GM12878 (cell line): ENCODE results near the gene AVL9. TPM values are rescaled to one million over a fixed set of nuclear protein-coding genes. Genes with fewer than 3 reads are reported as not detected.
"Not testable (repeated sequence)": the region's sequence is repeated elsewhere in the genome, so short reads cannot be mapped to it uniquely, and the experiment has no call there.

Experiments
- ATAC-seq: fragments of 200-7000 bp; cut with Tn5 transposase; 3 replicates; pipeline ENCODE4 v1.9.1; 2020; ENCODE audit warnings: mild to moderate bottlenecking, moderate library complexity
- BruUV-seq: library from RNA; stranded (reverse); fragments of 400-500 nt; replicated peaks from 2 replicates; lab custom pipeline; 2021; lab: Mats Ljungman, UMichigan
- CTCF ChIA-PET: fragments of 300-600 bp; sonication (Branson Sonifier 250); formaldehyde crosslinking; extraction: SDS; loops from one replicate; lab custom pipeline; 2021; ENCODE audit warnings: inconsistent platforms; lab: Yijun Ruan, JAX
- POLR2A ChIA-PET: fragments of 350-600 bp; formaldehyde crosslinking; extraction: SDS; loops from one replicate; lab custom pipeline; 2021; ENCODE audit warnings: inconsistent platforms; lab: Charles Lee
- RAD21 ChIA-PET: fragments of 300-600 bp; sonication (Branson Sonifier 250); formaldehyde crosslinking; loops from one replicate; lab custom pipeline; 2023; ENCODE audit warnings: antibody characterized with exemption; ENCODE audit not compliant: unreplicated experiment; lab: Charles Lee
- SMC1A ChIA-PET: fragments of 300-600 bp; sonication (Branson Sonifier 250); formaldehyde crosslinking; loops from one replicate; lab custom pipeline; 2023; ENCODE audit not compliant: unreplicated experiment, uncharacterized antibody; lab: Charles Lee
- DNase-seq: peaks from one replicate; pipeline ENCODE4 v3.0.0-alpha.2; 2011; ENCODE audit warnings: low read depth, low spot score
- FAIRE-seq: peaks from 3 replicates; lab custom pipeline; 2011; peaks lifted over from hg19 to GRCh38; lab: Jason Lieb, UNC
- H2AFZ ChIP-seq: 2 replicates; pipeline ENCODE4 v1.6.0; 2011; ENCODE audit warnings: low read depth, low read length, control low read depth; ENCODE audit not compliant: control insufficient read depth
- H3K27ac ChIP-seq: 2 replicates; pipeline ENCODE4 v1.5.1; 2011; ENCODE audit warnings: control low read depth; ENCODE audit not compliant: control insufficient read depth, insufficient read depth
- H3K27me3 ChIP-seq, 2 experiments: replicated peaks in 1 of 2; 2 replicates each; pipeline versions ENCODE4 v1.6.0 to v1.6.1; 2011; ENCODE audit warnings: low read length in 1 of 2; ENCODE audit not compliant: control insufficient read depth in 2 of 2, insufficient read depth in 2 of 2
- H3K36me3 ChIP-seq, 2 experiments: 2 replicates each; pipeline ENCODE4 v1.5.1; 2011; ENCODE audit warnings: low read length in 1 of 2; ENCODE audit not compliant: control insufficient read depth in 2 of 2, insufficient read depth in 2 of 2
- H3K4me1 ChIP-seq: 2 replicates; pipeline ENCODE4 v1.6.1; 2011; ENCODE audit warnings: mild to moderate bottlenecking, low read length, moderate library complexity, mixed read lengths; ENCODE audit not compliant: control insufficient read depth, insufficient read depth
- H3K4me2 ChIP-seq: 2 replicates; pipeline ENCODE4 v1.6.0; 2011; ENCODE audit warnings: control low read depth; ENCODE audit not compliant: control insufficient read depth, insufficient read depth
- H3K4me3 ChIP-seq: fragments of 200-600 bp; sonication (generic); 2 replicates; pipeline ENCODE4 v1.5.1; 2016
- H3K79me2 ChIP-seq: 2 replicates; pipeline ENCODE4 v1.6.0; 2011; ENCODE audit warnings: low read length; ENCODE audit not compliant: control insufficient read depth, insufficient read depth
- H3K9ac ChIP-seq: 2 replicates; pipeline ENCODE4 v1.8.0; 2011; ENCODE audit warnings: low read length, control low read depth, mixed read lengths; ENCODE audit not compliant: control insufficient read depth, insufficient read depth
- H3K9me3 ChIP-seq: replicated peaks from 3 replicates; pipeline ENCODE4 v1.5.1; 2011; ENCODE audit warnings: mild to moderate bottlenecking, low read length; ENCODE audit not compliant: control insufficient read depth, insufficient read depth
- H4K20me1 ChIP-seq: 2 replicates; pipeline ENCODE4 v1.6.0; 2011; ENCODE audit not compliant: control insufficient read depth, insufficient read depth
- IKZF1 ChIP-seq: fragments of 450-650 bp; conservative IDR thresholded peaks from 2 replicates; pipeline ENCODE4 v1.6.1; 2017; ENCODE audit warnings: antibody characterized with exemption, mild to moderate bottlenecking
- RELA ChIP-seq: fragments of 450-650 bp; IDR thresholded peaks from 2 replicates; pipeline ENCODE4 v1.8.0; 2014; ENCODE audit warnings: borderline replicate concordance; ENCODE audit not compliant: partially characterized antibody
- SMARCA5 ChIP-seq: fragments of 450-650 bp; IDR thresholded peaks from 2 replicates; pipeline ENCODE4 v1.6.1; 2017; ENCODE audit warnings: mild to moderate bottlenecking
- WGBS: methylation state at CpG from one replicate; pipeline ENCODE4 v1.1.6; 2016; ENCODE audit warnings: low lambda C conversion rate; ENCODE audit not compliant: insufficient replicate concordance, insufficient coverage; ENCODE audit errors: missing lambda C conversion rate; 5-methylcytosine and 5-hydroxymethylcytosine counted together
- in situ Hi-C: fragments of 300-500 bp; cut with MboI; formaldehyde crosslinking; loops from 9 replicates; pipeline ENCODE4 v1.14.3; 2018; ENCODE audit warnings: mixed read lengths
- intact Hi-C: fragments of 100-400 bp; cut with micrococcal nuclease; formaldehyde crosslinking; loops from one replicate; pipeline ENCODE4 v1.14.2; 2022; ENCODE audit not compliant: unreplicated experiment
- polyA plus RNA-seq, 11 experiments: library from polyadenylated mRNA; depleted of rRNA in 4 of 11; unstranded in 6 of 11; stranded (reverse) in 5 of 11; fragments of >200 nt; fragmentation: Nextera tagmentation in 4 of 11; fragmentation: Illumina TruSeq in 1 of 11; extraction: Ambion mirVana in 4 of 11; extraction: Trizol in 1 of 11; gene quantifications; 1 replicate in 1 of 11; 2 replicates in 10 of 11; pipeline versions ENCODE4 v1.2.1 to v1.2.3, GENCODE V29; 2011 to 2016; ENCODE audit warnings: inconsistent platforms in 2 of 11, missing spikeins in 2 of 11, low read depth in 1 of 11
- total RNA-seq, 4 experiments: library from RNA; depleted of rRNA in 3 of 4; stranded (reverse); fragments of >200 nt in 3 of 4; fragmentation: Illumina TruSeq in 1 of 4; extraction: Trizol in 1 of 4; gene quantifications; 2 replicates each; pipeline versions ENCODE4 v1.2.1 to v1.2.3, GENCODE V29; 2013 to 2021
- TF ChIP-seq, protein P1 (sequence below): fragments of 450-650 bp; IDR thresholded peaks from 2 replicates; pipeline ENCODE4 v1.6.1; 2017; ENCODE audit warnings: low read depth, mild to moderate bottlenecking, moderate library complexity
- TF ChIP-seq, protein P2 (sequence below): IDR thresholded peaks from 2 replicates; pipeline ENCODE4 v1.6.1; 2012; ENCODE audit warnings: low read depth, low read length, improper control_type of control experiment
- TF ChIP-seq, protein P3 (sequence below): IDR thresholded peaks from 2 replicates; pipeline ENCODE4 v1.6.1; 2012; ENCODE audit warnings: low read depth, low read length, improper control_type of control experiment

Gene AVL9
- total and polyA plus RNA-seq, 10 of the 15 experiments (the other 5 are each of a cell fraction or from before 2014, with no cell fraction given), result 4.5 to 41.6 (median 20.1) TPM

DNA sequence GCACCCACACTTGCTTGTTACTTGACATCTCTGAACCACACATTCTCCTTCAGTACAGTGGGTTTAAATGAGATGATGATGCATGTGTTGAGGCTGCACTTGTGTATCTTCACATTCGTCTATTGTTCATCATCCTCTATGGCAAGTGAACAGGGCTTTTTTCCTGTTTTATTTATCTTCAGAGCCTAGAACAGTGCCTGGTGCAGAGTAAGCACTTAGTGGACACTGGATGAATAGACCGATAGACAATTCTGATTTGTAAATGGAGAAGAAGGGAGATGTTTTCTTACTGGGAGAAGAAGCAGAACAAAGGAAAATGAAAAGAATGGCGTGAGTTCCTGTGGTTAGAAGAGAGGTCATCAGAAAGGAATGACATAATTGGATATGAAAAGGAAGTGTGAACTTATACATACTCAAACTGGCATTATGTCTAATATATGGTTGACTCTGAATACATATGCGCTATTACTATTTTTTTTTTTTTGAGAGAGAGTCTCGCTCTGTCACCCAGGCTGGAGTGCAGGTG, 99.7 kb downstream of the AVL9 start:
- FAIRE-seq (no peak), ATAC-seq (no peak), DNase-seq (no peak)
- Histone ChIP-seq H3K27ac (no peak overlapping the region), H3K27me3 (no peaks in the 10 kb centered on the region), H3K79me2 (no peaks in the 10 kb centered on the region), H3K36me3 (no peaks in the 10 kb centered on the region), H2AFZ (no peak overlapping the region), H4K20me1 (no peaks in the 10 kb centered on the region), H3K4me1 (no peaks in the 10 kb centered on the region), H3K4me2 (no peak overlapping the region), H3K9me3 (no peaks in the 10 kb centered on the region), H3K9ac (no peak overlapping the region), H3K4me3 (no peak overlapping the region)
- 79% methylated on average over 5 of the region's 5 CpGs for WGBS
- ChIA-PET CTCF (no interaction called here), RAD21 (no interaction called here), POLR2A (no interaction called here), SMC1A (no interaction called here)
- TF ChIP-seq, protein P1, sequence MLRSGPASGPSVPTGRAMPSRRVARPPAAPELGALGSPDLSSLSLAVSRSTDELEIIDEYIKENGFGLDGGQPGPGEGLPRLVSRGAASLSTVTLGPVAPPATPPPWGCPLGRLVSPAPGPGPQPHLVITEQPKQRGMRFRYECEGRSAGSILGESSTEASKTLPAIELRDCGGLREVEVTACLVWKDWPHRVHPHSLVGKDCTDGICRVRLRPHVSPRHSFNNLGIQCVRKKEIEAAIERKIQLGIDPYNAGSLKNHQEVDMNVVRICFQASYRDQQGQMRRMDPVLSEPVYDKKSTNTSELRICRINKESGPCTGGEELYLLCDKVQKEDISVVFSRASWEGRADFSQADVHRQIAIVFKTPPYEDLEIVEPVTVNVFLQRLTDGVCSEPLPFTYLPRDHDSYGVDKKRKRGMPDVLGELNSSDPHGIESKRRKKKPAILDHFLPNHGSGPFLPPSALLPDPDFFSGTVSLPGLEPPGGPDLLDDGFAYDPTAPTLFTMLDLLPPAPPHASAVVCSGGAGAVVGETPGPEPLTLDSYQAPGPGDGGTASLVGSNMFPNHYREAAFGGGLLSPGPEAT, result no peak
- TF ChIP-seq SMARCA5, result no peak
- no peak for TF ChIP-seq IKZF1
- TF ChIP-seq, protein P2, sequence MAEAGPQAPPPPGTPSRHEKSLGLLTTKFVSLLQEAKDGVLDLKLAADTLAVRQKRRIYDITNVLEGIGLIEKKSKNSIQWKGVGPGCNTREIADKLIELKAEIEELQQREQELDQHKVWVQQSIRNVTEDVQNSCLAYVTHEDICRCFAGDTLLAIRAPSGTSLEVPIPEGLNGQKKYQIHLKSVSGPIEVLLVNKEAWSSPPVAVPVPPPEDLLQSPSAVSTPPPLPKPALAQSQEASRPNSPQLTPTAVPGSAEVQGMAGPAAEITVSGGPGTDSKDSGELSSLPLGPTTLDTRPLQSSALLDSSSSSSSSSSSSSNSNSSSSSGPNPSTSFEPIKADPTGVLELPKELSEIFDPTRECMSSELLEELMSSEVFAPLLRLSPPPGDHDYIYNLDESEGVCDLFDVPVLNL, result no peak
- no peak for TF ChIP-seq RELA
- TF ChIP-seq, protein P3, sequence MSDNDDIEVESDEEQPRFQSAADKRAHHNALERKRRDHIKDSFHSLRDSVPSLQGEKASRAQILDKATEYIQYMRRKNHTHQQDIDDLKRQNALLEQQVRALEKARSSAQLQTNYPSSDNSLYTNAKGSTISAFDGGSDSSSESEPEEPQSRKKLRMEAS, result no peak
- in situ Hi-C loops (no loop called here), intact Hi-C loops (no loop called here)
- BruUV-seq, result no TSS peak

DNA sequence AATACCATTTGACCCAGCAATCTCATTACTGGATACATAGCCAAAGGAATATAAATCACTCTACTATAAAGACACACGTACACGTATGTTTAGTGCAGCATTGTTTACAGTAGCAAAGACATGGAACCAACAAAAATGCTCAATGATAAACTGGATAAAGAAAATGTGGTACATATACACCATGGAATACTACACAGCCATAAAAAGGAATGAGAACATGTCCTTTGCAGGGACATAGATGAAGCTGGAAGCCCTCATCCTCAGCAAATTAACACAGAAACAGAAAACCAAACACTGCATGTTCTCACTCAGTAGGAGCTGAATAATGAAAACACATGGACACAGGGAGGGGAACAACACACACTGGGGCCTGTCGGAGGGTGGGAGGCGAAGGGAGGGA, 105.9 kb downstream of the AVL9 start:
- POLR2A ChIA-PET, result interaction anchor here (0.6 kb wide), 1 partner anchor 163 kb away, joined by 3 read pairs; no protein-coding TSS in a partner anchor
- SMC1A ChIA-PET, H3K9me3 ChIP-seq, H3K27me3 ChIP-seq, FAIRE-seq, H3K4me1 ChIP-seq, H3K4me3 ChIP-seq, H3K9ac ChIP-seq, H3K27ac ChIP-seq, H3K36me3 ChIP-seq, ATAC-seq, CTCF ChIA-PET, RAD21 ChIA-PET, H4K20me1 ChIP-seq, intact Hi-C loops, H3K4me2 ChIP-seq, BruUV-seq, H2AFZ ChIP-seq, DNase-seq, in situ Hi-C loops, H3K79me2 ChIP-seq: not testable (repeated sequence)
- 95% methylated on average over 4 of the region's 4 CpGs for WGBS
